BE2C (cell line): ENCODE results near the gene PAK2.

Experiments
- DNase-seq: peaks from one replicate; pipeline ENCODE4 v3.0.0-alpha.2; 2020
- H3K27me3 ChIP-seq: fragments of 250-450 bp; sonication (Bioruptor Pico); 2 replicates; pipeline ENCODE4 v1.5.1; 2020; ENCODE audit warnings: mild to moderate bottlenecking
- H3K36me3 ChIP-seq: fragments of 250-450 bp; sonication (Bioruptor Pico); 2 replicates; pipeline ENCODE4 v1.5.1; 2020; ENCODE audit warnings: mild to moderate bottlenecking
- H3K4me1 ChIP-seq: fragments of 250-450 bp; sonication (Bioruptor Pico); 2 replicates; pipeline ENCODE4 v1.5.1; 2020
- H3K4me3 ChIP-seq: 2 replicates; pipeline ENCODE4 v1.5.1; 2011; ENCODE audit warnings: low read depth, low read length
- H3K9me3 ChIP-seq: fragments of 250-450 bp; sonication (Bioruptor Pico); 2 replicates; pipeline ENCODE4 v1.5.1; 2020
- CTCF ChIP-seq: IDR thresholded peaks from 2 replicates; pipeline ENCODE4 v1.5.1; 2012; ENCODE audit warnings: mild to moderate bottlenecking, low read depth, low read length

PAK2 gene

GRCh38 chr3:196794467-196794866 lies 54.8 kb downstream of the PAK2 start:
- no peak overlapping the region for H3K4me3 ChIP-seq
- H3K4me1 ChIP-seq, result no peaks in the 10 kb centered on the region
- no peaks in the 10 kb centered on the region for H3K27me3 ChIP-seq
- no peak for DNase-seq
- H3K9me3 ChIP-seq, result no peaks in the 10 kb centered on the region
- TF ChIP-seq CTCF, result no peak
- H3K36me3 ChIP-seq, result peaks cover 11% of the 10 kb centered on the region

- Histone ChIP-seq H3K36me3 (peaks cover 11% of the 10 kb centered on the region), H3K9me3 (no peaks in the 10 kb centered on the region), H3K4me1 (no peaks in the 10 kb centered on the region), H3K4me3 (no peak overlapping the region), H3K27me3 (no peaks in the 10 kb centered on the region)
- no peak for DNase-seq
- no peak for TF ChIP-seq CTCF
Measured at GRCh38 chr3:196796317-196796716, 56.7 kb downstream of the PAK2 start.

GRCh38 chr3:196800742-196801434 lies 61.2 kb downstream of the PAK2 start:
- no peak overlapping the region for H3K4me3 ChIP-seq
- no peaks in the 10 kb centered on the region for H3K27me3 ChIP-seq
- no peaks in the 10 kb centered on the region for H3K9me3 ChIP-seq
- H3K36me3 ChIP-seq, result peaks cover 20% of the 10 kb centered on the region
- H3K4me1 ChIP-seq, result no peaks in the 10 kb centered on the region
- DNase-seq, result no peak
- no peak for TF ChIP-seq CTCF

GRCh38 chr3:196803891-196804468 lies 64.3 kb downstream of the PAK2 start:
- Histone ChIP-seq H3K9me3 (no peaks in the 10 kb centered on the region), H3K27me3 (no peaks in the 10 kb centered on the region), H3K36me3 (peaks cover 41% of the 10 kb centered on the region), H3K4me1 (no peaks in the 10 kb centered on the region), H3K4me3 (no peak overlapping the region)
- no peak for DNase-seq
- TF ChIP-seq CTCF, result no peak

- Histone ChIP-seq H3K4me3 (no peak overlapping the region), H3K36me3 (peaks cover 43% of the 10 kb centered on the region), H3K27me3 (no peaks in the 10 kb centered on the region), H3K4me1 (no peaks in the 10 kb centered on the region), H3K9me3 (no peaks in the 10 kb centered on the region)
- no peak for DNase-seq
- no peak for TF ChIP-seq CTCF
Measured at GRCh38 chr3:196804773-196805172, 65.1 kb downstream of the PAK2 start.

- peaks cover 58% of the 10 kb centered on the region for H3K36me3 ChIP-seq
- TF ChIP-seq CTCF, result no peak
- H3K27me3 ChIP-seq, result no peaks in the 10 kb centered on the region
- H3K9me3 ChIP-seq, result no peaks in the 10 kb centered on the region
- H3K4me1 ChIP-seq, result no peaks in the 10 kb centered on the region
- no peak for DNase-seq
- no peak overlapping the region for H3K4me3 ChIP-seq
Measured at GRCh38 chr3:196810963-196811581, 71.4 kb downstream of the PAK2 start.
